ENCODE measurements around the gene NOC4L. TPM values are rescaled to one million over a fixed set of nuclear protein-coding genes. Genes with fewer than 3 reads are reported as not detected.

Gene NOC4L
- total RNA-seq, 2 donors from 2014 or later: 12.5 to 29.7 TPM

DNA sequence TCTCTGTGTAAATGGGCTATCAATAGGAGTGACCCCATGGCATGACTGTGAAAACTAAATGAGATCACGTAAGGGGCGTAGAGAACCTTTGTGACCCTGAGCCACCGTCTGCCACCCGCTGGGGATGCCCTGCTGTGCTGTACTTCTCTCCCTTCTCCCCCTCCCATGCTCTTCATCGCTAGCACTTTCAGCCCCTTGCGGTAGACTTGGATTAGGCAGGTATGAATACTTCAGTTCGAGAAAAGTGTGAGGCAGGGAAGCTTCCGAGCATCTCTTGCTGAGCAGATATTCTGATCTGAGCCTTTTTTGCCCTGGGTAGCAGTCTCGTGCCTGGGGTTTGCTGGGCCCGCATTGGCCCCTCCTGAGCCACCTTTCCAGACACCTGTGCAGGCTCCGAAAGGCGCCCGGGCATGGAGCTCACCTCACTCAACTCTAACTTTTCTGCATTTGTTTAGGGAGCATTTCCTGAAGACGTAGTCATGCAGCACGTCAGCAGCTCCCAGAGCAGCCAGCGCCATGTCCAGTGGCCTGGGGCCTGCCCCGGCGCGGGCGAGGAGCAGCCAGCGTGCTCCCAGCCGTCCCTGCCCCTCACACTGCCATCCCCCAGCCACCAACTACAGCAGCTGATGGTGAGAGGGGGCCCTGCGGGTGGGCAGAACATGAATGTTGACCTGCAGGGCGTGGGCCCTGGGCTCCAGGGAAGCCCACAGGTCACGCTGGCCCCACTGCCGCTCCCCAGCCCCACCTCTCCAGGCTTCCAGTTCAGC lies 40.5 kb upstream of the NOC4L start:
- H3K9ac ChIP-seq (ENCODE audit: low read depth in 2 of 2, low read length in 2 of 2): no peak overlapping the region
- no peaks in the 10 kb centered on the region for H3K36me3 ChIP-seq
- H3K27ac ChIP-seq: no peak overlapping the region
- TF ChIP-seq, protein P1, sequence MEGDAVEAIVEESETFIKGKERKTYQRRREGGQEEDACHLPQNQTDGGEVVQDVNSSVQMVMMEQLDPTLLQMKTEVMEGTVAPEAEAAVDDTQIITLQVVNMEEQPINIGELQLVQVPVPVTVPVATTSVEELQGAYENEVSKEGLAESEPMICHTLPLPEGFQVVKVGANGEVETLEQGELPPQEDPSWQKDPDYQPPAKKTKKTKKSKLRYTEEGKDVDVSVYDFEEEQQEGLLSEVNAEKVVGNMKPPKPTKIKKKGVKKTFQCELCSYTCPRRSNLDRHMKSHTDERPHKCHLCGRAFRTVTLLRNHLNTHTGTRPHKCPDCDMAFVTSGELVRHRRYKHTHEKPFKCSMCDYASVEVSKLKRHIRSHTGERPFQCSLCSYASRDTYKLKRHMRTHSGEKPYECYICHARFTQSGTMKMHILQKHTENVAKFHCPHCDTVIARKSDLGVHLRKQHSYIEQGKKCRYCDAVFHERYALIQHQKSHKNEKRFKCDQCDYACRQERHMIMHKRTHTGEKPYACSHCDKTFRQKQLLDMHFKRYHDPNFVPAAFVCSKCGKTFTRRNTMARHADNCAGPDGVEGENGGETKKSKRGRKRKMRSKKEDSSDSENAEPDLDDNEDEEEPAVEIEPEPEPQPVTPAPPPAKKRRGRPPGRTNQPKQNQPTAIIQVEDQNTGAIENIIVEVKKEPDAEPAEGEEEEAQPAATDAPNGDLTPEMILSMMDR (IDR thresholded peaks at IDR 0.05): no peak
- H3K27me3 ChIP-seq: no peaks in the 10 kb centered on the region
- DNase-seq: no peak
- no peaks in the 10 kb centered on the region for H3K4me1 ChIP-seq
- intact Hi-C loops (cut with DNase I): no loop called here
- no peak overlapping the region for H3K4me3 ChIP-seq
- H3K9me3 ChIP-seq: no peaks in the 10 kb centered on the region

DNA sequence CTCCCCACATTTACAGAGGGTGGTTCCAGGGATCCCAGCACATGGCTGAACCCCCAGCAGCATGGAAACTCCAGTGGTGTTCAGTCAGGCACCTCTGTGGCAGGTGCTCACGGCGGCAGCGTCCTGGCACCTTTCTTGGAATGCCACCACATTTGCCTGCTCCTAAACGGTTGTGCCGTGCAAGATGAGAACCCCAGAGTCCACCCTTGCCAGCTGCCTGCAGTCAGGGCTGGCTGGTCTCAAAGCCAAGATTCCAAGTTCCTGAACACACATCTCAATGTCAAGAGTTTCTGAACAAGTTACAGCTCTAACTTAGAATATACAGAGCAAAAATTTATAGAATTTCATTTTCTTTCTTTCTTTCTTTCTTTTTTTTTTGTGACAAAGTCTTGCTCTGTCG lies 38.8 kb upstream of the NOC4L start:
- TF ChIP-seq, protein P1 (IDR thresholded peaks at IDR 0.05): no peak
- intact Hi-C loops (cut with DNase I): no loop called here
- H3K9me3 ChIP-seq: no peaks in the 10 kb centered on the region
- H3K9ac ChIP-seq (ENCODE audit: low read depth in 2 of 2, low read length in 2 of 2): no peak overlapping the region
- no peaks in the 10 kb centered on the region for H3K4me1 ChIP-seq
- DNase-seq: no peak
- H3K27ac ChIP-seq: no peak overlapping the region
- no peaks in the 10 kb centered on the region for H3K27me3 ChIP-seq
- H3K4me3 ChIP-seq: no peak overlapping the region
- no peaks in the 10 kb centered on the region for H3K36me3 ChIP-seq

DNA sequence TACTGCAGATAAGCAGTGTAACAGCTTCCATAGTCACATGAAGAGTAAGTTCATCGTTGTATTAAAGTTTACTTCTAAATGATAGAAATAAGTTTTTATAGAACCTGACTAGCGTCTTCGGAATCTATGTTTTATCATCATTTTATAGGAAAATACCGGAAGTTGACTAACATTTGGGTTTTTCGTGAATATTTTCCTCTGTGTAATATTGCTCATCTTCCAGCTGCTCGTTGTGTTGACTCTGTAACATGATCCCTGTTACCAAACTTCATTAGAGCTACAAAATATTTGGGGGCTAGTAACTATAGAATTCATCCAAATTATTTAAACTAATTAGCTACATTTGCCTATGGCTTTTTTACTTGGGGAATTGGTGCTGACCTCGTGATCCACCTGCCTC lies 37.3 kb upstream of the NOC4L start:
- H3K36me3 ChIP-seq: no peaks in the 10 kb centered on the region
- TF ChIP-seq, protein P1 (IDR thresholded peaks at IDR 0.05): no peak
- no peaks in the 10 kb centered on the region for H3K4me1 ChIP-seq
- H3K27ac ChIP-seq: no peak overlapping the region
- no peak for DNase-seq
- intact Hi-C loops (cut with DNase I): no loop called here
- no peaks in the 10 kb centered on the region for H3K27me3 ChIP-seq
- no peak overlapping the region for H3K9ac ChIP-seq (ENCODE audit: low read depth in 2 of 2, low read length in 2 of 2)
- H3K9me3 ChIP-seq: no peaks in the 10 kb centered on the region
- H3K4me3 ChIP-seq: no peak overlapping the region

DNA sequence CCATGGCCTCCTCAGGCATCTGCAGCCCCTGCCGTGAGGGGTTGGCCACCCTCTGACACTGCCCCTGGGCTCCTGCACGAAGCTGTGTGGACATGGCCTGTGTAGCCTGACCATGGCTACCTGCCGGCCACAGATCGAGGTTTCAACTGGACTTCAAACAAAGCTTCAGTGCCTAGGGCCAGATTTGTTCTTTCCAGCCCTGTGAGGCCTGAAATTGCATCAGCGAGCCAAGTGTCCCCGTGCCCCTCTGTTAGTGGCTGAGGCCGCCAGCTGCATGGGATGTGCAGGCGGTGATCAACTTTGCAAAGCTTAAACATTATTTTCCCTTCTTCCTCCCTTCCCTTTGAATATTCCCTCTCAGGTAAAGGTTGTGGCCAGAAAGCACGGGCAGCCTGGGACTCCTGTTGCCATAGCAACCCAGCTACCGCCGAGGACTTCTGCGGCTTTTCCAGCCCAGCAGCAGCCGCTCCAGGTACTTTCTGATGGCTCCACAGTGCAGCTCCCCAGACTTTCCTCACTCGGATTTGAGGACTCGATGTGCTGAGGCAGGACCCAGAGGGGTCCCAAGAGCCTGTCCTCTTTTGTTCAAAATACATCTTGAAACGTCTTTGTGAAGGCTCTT lies 35.9 kb upstream of the NOC4L start:
- DNase-seq: no peak
- no peak overlapping the region for H3K4me3 ChIP-seq
- H3K36me3 ChIP-seq: no peaks in the 10 kb centered on the region
- no peaks in the 10 kb centered on the region for H3K4me1 ChIP-seq
- H3K9me3 ChIP-seq: no peaks in the 10 kb centered on the region
- H3K9ac ChIP-seq (ENCODE audit: low read depth in 2 of 2, low read length in 2 of 2): no peak overlapping the region
- no peak overlapping the region for H3K27ac ChIP-seq
- no peaks in the 10 kb centered on the region for H3K27me3 ChIP-seq
- intact Hi-C loops (cut with DNase I): no loop called here
- TF ChIP-seq, protein P1 (IDR thresholded peaks at IDR 0.05): no peak

DNA sequence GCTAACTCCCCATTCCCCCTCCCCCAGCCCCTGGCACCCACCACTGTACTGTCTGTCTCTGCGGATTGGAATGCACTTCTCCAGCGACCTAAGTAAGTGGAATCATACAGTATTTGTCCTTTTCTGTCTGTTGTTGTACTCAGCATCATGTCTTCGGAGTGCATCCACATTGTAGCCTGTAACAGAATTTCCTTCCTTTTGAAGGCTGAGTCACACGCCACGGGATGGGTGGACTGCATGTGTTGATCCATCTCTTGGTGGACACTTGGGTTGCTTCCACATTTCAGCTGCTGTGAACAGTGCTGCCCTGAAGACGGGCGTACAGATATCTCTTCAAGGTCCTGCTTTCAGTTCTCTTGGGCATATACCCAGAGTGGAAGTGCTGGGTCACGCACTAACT lies 34.5 kb upstream of the NOC4L start:
- intact Hi-C loops (cut with DNase I): no loop called here

More for the DNA sequence above, 34.5 kb upstream of the NOC4L start:
- Histone ChIP-seq H3K9ac (ENCODE audit: low read depth in 2 of 2, low read length in 2 of 2) (no peak overlapping the region), H3K27me3 (no peaks in the 10 kb centered on the region), H3K27ac (no peak overlapping the region), H3K9me3 (no peaks in the 10 kb centered on the region), H3K4me1 (no peaks in the 10 kb centered on the region), H3K36me3 (no peaks in the 10 kb centered on the region), H3K4me3 (no peak overlapping the region)
- no peak for DNase-seq
- TF ChIP-seq, protein P1 (IDR thresholded peaks at IDR 0.05): no peak
